HG03460 (cell line): ENCODE results near the gene UGT1A6.

ENCODE experiments used
- ATAC-seq: cut with Tn5 transposase; IDR thresholded peaks from one replicate; pipeline ENCODE4 v1.9.1; 2021; ENCODE audit not compliant: unreplicated experiment

UGT1A6 gene

DNA sequence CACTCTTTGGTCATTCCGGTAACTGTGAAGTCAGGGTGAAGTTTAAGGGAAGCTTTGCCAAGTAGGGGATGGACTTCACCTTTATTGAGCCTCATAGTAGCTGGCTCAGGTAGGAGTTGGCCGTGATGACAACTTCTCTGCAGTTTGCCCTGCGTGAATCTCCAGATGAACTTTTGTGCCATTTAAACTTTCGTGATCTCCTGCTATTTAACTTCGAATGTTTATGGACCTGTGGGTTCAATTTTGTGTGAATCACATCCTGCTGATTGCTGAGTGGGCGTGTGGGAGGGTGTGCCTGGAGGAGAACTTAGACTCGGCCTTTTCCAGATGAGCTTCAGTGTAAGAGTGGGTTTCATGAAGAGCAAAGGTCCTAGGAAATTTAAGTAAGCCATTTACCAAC, 71.6 kb downstream of the UGT1A6 start:
- ATAC-seq, result no peak

GRCh38 chr2:233764761-233765160, 72.1 kb downstream of the UGT1A6 start:
- no peak for ATAC-seq

DNA sequence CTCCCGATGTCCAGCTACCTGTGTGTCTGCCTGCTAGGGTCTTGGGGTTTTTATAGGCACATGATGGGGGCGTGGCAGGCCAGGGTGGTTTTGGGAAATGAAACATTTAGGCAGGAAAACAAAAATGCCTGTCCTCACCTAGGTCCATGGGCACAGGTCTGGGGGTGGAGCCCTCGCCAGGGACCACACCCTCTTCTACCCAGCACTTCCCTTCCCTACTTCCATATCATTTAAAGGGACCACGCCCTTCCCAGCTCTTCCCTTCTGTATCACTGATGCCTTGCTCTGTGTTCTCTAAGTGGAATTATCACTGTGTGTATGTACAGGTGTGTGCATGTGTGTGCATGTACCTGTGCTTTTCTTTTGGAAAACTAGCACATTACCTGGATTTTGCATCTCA, 73.7 kb downstream of the UGT1A6 start:
- ATAC-seq, result no peak

- no peak for ATAC-seq
Observed at GRCh38 chr2:233768076-233768475, 75.4 kb downstream of the UGT1A6 start.

- ATAC-seq, result no peak
Observed at GRCh38 chr2:233769260-233769659, 76.6 kb downstream of the UGT1A6 start.

DNA sequence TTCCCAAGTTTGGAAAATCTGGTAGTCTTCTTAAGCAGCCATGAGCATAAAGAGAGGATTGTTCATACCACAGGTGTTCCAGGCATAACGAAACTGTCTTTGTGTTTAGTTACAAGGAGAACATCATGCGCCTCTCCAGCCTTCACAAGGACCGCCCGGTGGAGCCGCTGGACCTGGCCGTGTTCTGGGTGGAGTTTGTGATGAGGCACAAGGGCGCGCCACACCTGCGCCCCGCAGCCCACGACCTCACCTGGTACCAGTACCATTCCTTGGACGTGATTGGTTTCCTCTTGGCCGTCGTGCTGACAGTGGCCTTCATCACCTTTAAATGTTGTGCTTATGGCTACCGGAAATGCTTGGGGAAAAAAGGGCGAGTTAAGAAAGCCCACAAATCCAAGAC, 79.5 kb downstream of the UGT1A6 start:
- ATAC-seq, result no peak

DNA sequence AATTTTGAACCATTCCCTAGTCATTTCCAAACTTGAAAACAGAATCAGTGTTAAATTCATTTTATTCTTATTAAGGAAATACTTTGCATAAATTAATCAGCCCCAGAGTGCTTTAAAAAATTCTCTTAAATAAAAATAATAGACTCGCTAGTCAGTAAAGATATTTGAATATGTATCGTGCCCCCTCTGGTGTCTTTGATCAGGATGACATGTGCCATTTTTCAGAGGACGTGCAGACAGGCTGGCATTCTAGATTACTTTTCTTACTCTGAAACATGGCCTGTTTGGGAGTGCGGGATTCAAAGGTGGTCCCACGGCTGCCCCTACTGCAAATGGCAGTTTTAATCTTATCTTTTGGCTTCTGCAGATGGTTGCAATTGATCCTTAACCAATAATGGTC, 79.9 kb downstream of the UGT1A6 start:
- ATAC-seq, result no peak

DNA sequence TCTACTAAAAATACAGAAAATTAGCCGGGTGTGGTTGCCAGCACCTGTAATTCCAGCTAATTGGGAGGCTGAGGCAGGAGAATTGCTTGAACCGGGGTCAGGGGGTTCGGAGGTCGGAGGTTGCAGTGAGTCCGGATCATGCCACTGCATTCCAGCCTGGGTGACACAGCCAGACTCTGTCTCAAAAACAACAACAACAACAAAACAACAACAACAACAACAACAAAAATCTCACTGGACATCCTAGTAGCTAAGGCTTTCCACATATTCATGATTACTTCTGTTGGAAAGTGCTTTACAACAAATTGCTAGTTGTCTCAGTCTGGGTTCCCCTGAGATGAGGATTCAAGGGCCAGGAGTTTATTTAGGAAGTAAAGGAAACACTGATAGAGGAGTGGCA, 81.2 kb downstream of the UGT1A6 start:
- no peak for ATAC-seq

GRCh38 chr2:233775414-233775813, 82.7 kb downstream of the UGT1A6 start:
- no peak for ATAC-seq

DNA sequence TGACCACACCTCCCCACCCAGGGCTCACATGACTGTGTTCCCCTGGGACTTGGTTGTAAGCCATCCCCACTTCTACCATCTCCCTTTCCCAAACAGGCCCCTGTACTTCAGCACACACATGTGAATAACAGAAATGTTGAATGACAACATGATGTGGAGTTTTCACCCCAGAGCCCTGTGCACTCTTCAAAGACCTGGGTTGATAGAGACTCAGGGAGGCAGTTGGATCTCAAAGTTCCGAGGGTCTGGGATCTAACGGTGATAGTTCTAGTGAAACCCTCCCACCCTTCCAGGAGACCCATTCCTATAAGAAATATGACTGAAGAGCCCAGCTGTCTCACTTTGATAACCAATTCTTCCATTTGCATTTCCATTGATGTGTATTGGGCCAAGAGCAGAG, 85.3 kb downstream of the UGT1A6 start, which contains the start of gene MROH2A:
Gene MROH2A, plus strand, starts transcription at position 301 of the 400 bp plus-strand sequence. CDS start 1,029 bp downstream, outside the sequence.
- ATAC-seq, result no peak

GRCh38 chr2:233779722-233780121, 87.0 kb downstream of the UGT1A6 start:
- ATAC-seq, result no peak

GRCh38 chr2:233780771-233781170, 88.1 kb downstream of the UGT1A6 start:
- no peak for ATAC-seq

DNA sequence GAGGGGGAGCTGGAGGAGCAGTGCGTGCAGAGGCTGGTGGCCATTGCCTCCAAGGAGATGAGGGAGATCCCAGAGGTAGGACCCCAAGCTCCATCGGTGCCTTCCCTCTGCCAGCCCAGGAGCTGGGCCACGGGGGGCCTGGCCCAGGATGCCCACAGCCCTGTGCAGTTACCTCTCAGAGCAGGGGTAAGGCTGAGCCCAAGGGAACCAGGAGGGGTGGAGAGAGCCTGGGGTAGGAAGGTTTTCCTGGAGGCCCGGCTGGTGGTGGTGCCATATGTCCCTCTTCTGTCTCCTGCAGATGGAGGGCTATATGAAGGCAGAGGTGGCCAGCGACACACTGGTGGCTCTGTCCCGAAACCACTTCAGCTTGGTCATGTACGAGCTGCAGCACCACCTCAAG, 96.9 kb downstream of the UGT1A6 start:
- no peak for ATAC-seq

GRCh38 chr2:233791151-233791882, 98.6 kb downstream of the UGT1A6 start:
- ATAC-seq, result no peak

DNA sequence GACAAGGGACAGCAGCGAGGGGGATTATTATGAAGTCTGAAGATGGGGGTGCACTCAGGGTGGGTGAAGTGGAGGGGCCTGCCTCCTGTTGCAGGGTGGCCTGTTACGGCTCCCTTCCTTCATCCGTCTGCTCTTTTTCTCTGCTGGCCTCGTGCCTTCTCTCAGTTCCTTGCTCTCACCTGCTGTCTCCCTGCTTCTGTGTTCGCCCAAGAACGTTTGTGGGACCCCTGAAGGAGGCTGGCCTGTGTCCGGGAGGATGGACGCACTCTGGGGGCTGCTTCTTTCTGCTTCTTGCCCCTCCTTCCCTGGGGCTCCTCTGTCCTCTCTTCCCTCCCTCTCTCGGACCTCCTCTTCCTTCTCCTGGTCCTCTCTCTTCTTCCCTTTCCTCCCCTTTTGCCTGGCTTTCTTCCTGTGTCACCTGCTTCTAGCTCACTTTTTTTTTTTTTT, 99.2 kb downstream of the UGT1A6 start:
- ATAC-seq, result no peak

DNA sequence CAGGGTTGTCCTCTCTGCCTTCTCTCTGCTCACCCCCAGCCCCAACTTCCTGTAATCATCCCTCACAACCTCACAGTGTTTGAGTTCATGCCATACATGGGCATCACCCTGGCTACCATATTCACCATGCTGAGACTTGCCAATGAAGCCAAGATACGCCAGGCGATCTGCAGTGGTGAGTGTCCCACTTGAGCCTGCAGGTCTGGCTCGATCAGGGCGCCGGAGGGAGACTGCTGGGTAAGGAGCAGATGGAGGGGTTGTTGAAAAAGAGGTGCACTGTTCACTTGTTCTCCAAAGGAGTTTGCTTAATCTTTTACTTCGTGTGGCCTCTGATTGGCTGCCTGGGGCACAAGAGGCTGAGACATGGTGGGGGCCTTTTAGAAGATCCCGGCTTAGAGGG, 100.0 kb downstream of the UGT1A6 start:
- ATAC-seq, result no peak

GRCh38 chr2:233793465-233794127, 100.9 kb downstream of the UGT1A6 start:
- no peak for ATAC-seq

DNA sequence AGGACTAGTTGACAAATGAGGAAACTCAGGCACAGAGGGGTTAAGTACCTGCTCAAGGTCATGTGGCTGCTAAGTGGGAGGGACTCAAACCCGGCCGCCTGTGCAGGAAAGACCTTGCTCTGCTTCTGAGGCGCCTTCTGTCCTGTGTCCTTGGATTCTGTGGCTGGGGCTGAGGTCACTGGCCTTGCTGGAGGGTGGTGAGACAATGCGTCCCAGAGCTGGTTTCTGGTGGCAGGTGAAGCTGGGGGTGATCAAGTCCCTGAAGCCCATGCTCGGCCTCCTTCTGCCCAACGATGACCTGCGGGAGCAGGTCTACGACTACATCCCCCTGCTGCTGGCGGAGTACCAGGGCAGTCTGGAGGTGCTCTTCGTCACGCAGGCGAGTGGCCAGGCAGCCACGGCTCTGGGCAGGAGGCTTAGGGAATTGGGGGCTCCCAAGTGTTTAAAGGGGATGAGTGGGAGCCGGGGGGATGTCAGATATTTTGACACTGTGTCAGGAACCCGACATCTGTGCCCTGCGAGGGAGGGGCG, 101.5 kb downstream of the UGT1A6 start:
- no peak for ATAC-seq

DNA sequence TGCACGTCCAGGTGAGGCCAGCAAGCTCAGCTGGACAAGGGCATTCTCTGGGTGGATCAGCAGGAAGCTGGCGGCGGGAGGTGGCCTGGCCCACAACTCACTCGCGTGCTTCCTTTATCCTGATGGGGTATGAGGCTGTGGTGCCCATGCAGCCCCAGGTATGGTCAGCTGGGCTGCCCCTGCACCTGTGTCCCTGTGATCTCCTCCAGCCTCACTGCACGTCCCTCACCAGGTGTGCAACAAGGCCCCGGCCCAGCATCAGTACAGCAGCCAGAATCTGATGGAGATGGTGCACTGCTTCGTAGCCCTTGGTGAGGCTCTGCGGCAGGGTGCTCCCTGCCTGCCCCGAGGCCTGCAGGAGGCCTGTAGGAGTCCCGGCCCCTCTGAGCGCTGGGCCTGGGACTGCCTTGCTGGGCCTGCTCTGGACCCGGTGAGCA, 103.1 kb downstream of the UGT1A6 start:
- ATAC-seq, result no peak

DNA sequence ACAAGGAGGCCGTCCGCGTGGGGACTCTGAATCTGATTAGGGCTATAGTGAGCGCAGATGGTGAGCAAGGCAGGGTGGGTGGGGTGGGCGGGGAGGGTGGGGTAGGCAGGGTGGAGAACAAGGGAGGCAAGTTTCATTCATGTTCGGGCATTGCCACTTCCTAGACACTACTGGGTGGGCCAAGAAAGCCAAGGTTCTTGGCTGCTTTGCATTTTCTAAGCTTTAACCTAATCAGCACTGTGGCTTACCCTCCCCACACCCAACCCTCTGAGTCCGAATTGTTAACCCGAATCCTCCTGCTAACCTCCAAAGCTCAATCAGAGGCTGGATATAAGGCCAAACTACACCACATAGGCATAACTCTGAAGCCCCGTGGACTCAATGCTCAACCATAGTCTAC, 103.6 kb downstream of the UGT1A6 start:
- ATAC-seq, result no peak

- ATAC-seq, result no peak
Observed at GRCh38 chr2:233798335-233799086, 105.8 kb downstream of the UGT1A6 start.
